Activated CD8-positive, alpha-beta T cell treated with anti-CD3 and anti-CD28 coated beads, Interleukin-2, amount 10 ng/mL, durations not matched to agents 7 days and 5 days (primary cell): ENCODE data around the gene RDX. TPM values are rescaled to one million over a fixed set of nuclear protein-coding genes. Genes with fewer than 3 reads are reported as not detected.

ENCODE experiments used
- ATAC-seq: fragments of 150-1000 bp; cut with Tn5 transposase; one replicate; pipeline ENCODE4 v1.10.0; 2021; ENCODE audit warnings: moderate library complexity
- CTCF ChIA-PET: fragments of 350-600 bp; sonication (Branson Sonifier 250); formaldehyde crosslinking; loops from one replicate; lab custom pipeline; 2021; ENCODE audit warnings: antibody characterized with exemption; lab: Charles Lee
- POLR2A ChIA-PET: fragments of 350-600 bp; sonication (Branson Sonifier 250); formaldehyde crosslinking; loops from one replicate; lab custom pipeline; 2021; ENCODE audit warnings: antibody characterized with exemption; lab: Charles Lee
- DNase-seq: peaks from one replicate; pipeline ENCODE4 v3.0.0-alpha.2; 2020
- H3K27ac Mint-ChIP-seq: one replicate; pipeline ENCODE4 v1.8.0; 2021; ENCODE audit warnings: mild to moderate bottlenecking, mixed read lengths
- H3K27me3 Mint-ChIP-seq: one replicate; pipeline ENCODE4 v1.8.0; 2021; ENCODE audit warnings: low read depth, mixed read lengths
- H3K36me3 Mint-ChIP-seq: one replicate; pipeline ENCODE4 v1.8.0; 2021; ENCODE audit warnings: low read depth, mixed read lengths
- H3K4me1 Mint-ChIP-seq: one replicate; pipeline ENCODE4 v1.8.0; 2021; ENCODE audit warnings: low read depth, mixed read lengths
- H3K4me3 Mint-ChIP-seq: one replicate; pipeline ENCODE4 v1.8.0; 2021; ENCODE audit warnings: mild to moderate bottlenecking, mixed read lengths
- H3K9me3 Mint-ChIP-seq: one replicate; pipeline ENCODE4 v1.8.0; 2022; ENCODE audit warnings: mixed read lengths; ENCODE audit not compliant: insufficient read depth
- total RNA-seq, 2 experiments: library from RNA; stranded (reverse); gene quantifications; one replicate each; pipeline ENCODE4 v1.2.3, GENCODE V29; 2021

The RDX gene
- total RNA-seq, 2 experiments from 2014 or later: 37.9 to 39.6 TPM

DNA sequence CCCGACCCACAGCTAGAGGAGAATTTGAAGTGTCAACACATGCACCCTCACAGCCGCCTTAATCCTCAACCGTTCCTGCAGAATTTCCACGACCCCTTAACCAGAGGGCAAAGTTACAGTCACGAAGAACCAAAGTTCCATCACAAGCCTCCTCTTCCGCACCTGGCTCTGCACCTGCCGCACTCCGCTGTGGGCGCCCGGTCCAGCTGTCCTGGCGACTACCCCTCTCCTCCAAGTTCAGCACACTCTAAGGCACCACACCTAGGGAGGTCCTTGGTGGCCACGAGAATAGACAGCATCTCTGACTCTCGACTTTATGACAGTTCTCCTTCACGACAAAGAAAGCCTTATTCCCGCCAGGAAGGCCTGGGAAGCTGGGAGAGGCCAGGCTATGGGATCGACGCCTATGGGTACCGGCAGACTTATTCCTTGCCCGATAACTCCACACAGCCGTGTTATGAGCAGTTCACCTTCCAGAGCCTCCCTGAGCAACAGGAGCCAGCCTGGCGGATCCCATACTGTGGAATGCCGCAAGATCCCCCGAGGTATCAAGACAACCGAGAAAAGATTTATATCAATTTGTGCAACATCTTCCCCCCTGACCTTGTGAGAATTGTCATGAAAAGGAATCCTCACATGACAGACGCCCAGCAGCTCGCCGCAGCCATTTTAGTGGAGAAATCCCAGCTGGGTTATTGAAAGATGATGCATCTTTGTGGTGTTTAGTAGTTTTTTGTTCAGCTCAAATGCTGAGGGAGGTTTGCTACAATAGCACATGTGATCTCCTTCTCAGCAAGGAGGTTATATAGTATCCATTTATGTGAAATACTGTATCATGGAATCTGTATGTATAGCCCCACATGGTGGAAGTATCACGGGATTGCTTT is 131.1 kb downstream of the RDX start:
- no peaks in the 10 kb centered on the region for H3K9me3 Mint-ChIP-seq
- H3K27me3 Mint-ChIP-seq: peaks cover 15% of the 10 kb centered on the region
- DNase-seq (no peak), ATAC-seq (no peak)
- ChIA-PET POLR2A (no interaction called here), CTCF (interaction anchor here (1.0 to 1.5 kb wide), 2 partner anchors 9 to 12 kb away, joined by 3 to 4 read pairs; no protein-coding TSS in a partner anchor)
- H3K27ac Mint-ChIP-seq: no peak overlapping the region
- H3K4me3 Mint-ChIP-seq: no peak overlapping the region
- H3K36me3 Mint-ChIP-seq: no peaks in the 10 kb centered on the region
- no peaks in the 10 kb centered on the region for H3K4me1 Mint-ChIP-seq

DNA sequence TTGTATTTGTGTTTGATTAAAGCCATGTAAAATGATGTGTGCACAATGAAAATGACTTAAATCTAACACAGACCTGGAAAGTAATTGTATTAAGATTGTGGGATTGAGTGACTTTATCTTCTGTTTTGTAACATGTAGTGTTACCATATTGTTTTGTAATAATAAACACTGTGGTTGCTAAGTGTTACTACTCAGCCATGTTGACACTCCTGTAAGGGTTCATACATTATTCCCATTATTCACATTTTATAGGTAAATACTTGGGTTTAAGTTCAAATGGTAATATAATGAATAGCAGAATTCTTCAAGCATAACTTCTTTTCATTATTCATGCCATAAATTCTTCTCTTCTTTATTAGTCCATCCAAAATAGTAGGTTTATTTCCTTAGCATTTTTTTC is 134.2 kb downstream of the RDX start:
- DNase-seq (no peak), ATAC-seq (no peak)
- Mint-ChIP-seq H3K9me3 (no peaks in the 10 kb centered on the region), H3K4me1 (no peaks in the 10 kb centered on the region), H3K27me3 (peaks cover 9% of the 10 kb centered on the region), H3K4me3 (no peak overlapping the region), H3K27ac (no peak overlapping the region), H3K36me3 (no peaks in the 10 kb centered on the region)
- POLR2A ChIA-PET: no interaction called here
- CTCF ChIA-PET: no interaction called here

DNA sequence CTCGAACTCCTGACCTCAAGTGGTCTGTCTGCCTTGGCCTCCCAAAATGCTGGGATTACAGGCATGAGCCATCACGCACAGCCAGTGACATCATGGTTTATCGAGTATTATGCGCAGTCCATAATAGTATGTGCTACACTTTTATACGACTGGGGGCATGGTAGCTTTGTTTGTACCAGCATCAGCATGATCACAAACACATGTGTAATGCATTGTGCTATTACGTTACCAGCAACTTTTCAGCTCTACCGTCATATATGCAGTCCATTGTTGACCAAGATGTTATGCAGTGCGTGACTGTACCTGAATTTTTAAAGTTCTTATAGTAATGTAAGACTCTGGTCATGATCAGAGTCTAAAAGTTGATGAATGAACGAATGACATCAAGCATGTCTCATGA is 135.4 kb downstream of the RDX start:
- Mint-ChIP-seq H3K4me3 (no peak overlapping the region), H3K27me3 (peaks cover 4% of the 10 kb centered on the region), H3K9me3 (no peaks in the 10 kb centered on the region), H3K36me3 (no peaks in the 10 kb centered on the region), H3K27ac (no peak overlapping the region), H3K4me1 (no peaks in the 10 kb centered on the region)
- ChIA-PET CTCF (interaction anchor here (1.3 kb wide), 1 partner anchor 12 kb away, joined by 3 read pairs; no protein-coding TSS in a partner anchor), POLR2A (no interaction called here)
- no peak for ATAC-seq
- DNase-seq: no peak

DNA sequence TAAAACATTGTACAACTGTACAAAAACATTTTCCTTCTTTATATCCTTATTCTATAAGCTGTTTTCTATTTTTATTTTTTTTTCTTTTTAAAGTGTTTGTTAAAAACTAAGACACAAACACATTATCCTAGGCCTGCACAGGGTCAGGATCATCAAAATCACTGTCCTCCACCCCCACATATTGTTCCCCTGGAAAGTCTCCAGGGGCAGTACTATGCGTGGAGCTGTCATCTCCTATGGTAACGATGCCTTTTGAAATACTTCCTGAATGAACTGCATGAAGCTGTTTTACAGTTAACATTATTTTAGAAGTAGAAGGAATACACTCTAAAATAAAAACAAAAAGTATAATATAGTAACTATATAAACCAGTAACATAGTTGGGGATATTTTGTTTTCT is 136.0 kb downstream of the RDX start:
- no peak overlapping the region for H3K27ac Mint-ChIP-seq
- no peaks in the 10 kb centered on the region for H3K9me3 Mint-ChIP-seq
- ATAC-seq (no peak), DNase-seq (no peak)
- no peak overlapping the region for H3K4me3 Mint-ChIP-seq
- POLR2A ChIA-PET: no interaction called here
- H3K4me1 Mint-ChIP-seq: no peaks in the 10 kb centered on the region
- H3K27me3 Mint-ChIP-seq: peaks cover 4% of the 10 kb centered on the region
- CTCF ChIA-PET: interaction anchor here (1.3 kb wide), 1 partner anchor 13 kb away, joined by 3 read pairs; no protein-coding TSS in a partner anchor
- H3K36me3 Mint-ChIP-seq: no peaks in the 10 kb centered on the region

DNA sequence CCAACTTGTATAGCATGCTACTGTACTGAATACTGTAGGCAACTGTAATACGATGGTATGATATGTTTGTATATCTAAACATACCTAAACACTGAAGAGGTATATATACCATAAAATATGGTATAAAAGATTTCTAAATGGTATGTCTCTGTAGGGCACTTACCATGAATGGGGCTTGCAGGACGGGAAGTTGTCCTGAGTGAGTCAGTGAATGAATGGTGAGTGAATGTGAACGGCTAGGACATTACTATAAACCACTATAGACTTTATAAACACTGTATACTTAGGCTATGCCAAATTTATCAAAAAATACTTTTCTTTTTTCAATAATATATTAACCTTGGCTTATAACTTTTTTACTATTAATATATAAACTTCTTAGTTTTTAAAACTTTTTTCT is 136.4 kb downstream of the RDX start:
- no peaks in the 10 kb centered on the region for H3K36me3 Mint-ChIP-seq
- peaks cover 4% of the 10 kb centered on the region for H3K27me3 Mint-ChIP-seq
- no peaks in the 10 kb centered on the region for H3K9me3 Mint-ChIP-seq
- no peak for DNase-seq
- ATAC-seq: no peak
- no peak overlapping the region for H3K4me3 Mint-ChIP-seq
- no peak overlapping the region for H3K27ac Mint-ChIP-seq
- ChIA-PET POLR2A (no interaction called here), CTCF (interaction anchor here (1.3 kb wide), 1 partner anchor 14 kb away, joined by 3 read pairs; no protein-coding TSS in a partner anchor)
- H3K4me1 Mint-ChIP-seq: no peaks in the 10 kb centered on the region

DNA sequence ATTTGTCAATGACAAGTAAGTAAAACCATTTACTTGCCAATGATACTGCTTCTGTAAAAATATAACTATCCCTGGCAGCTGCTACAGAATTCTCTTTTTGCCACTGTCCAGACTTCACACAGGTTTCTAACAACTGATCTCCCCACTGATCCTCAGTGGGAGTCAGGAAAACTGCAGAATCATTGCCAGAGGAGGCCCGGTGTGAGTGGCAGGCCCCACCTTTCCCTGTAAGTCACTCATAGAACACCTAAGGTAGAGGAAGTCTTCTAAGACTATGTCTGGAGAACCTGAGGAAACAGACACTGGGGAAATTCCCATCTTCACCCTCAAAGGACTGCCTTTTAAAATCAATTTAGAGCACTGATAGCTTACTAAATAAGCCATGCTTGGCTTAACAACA is 136.9 kb downstream of the RDX start:
- no peak overlapping the region for H3K4me3 Mint-ChIP-seq
- DNase-seq (no peak), ATAC-seq (no peak)
- H3K27me3 Mint-ChIP-seq: peaks cover 4% of the 10 kb centered on the region
- no peaks in the 10 kb centered on the region for H3K36me3 Mint-ChIP-seq
- CTCF ChIA-PET: no interaction called here
- POLR2A ChIA-PET: no interaction called here
- no peaks in the 10 kb centered on the region for H3K9me3 Mint-ChIP-seq
- H3K4me1 Mint-ChIP-seq: no peaks in the 10 kb centered on the region
- H3K27ac Mint-ChIP-seq: no peak overlapping the region

DNA sequence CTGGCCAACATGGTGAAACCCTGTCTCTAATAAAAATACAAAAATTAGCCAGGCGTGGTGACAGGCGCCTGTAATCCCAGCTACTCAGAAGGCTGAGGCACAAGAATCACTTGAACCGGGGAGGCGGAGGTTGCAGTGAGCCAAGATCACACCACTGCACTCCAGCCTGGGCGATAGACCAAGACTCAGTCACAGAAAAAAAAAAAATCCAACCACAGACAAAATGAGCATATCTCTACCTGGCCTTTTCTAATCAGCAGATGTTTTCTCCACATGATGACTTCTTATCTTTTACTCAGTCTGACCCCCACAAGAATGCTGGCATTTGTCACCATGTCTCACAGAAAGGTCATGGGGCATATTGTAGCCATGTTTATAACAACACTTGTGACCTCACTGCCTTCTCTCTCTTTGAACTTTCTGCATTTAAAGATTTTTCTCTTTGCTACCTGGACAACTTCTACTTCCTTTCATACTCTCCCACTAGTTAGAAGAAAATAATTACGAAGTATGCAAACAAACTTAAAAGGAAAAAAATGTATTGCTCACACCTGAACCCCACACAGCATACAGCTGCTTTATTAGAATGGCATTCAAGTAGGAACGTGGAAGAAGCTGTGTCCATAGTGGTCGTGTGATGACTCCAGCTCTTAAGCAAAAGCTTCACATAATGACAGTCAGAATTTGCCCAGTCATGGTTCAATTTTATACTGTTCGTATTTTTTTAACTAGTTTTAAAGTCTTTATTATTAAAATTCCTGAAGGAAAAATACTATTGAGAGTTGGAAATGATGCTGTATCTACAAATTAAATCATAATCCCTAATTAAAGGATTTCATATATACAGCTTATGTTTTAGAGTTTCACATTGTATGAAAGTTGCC is 137.9 kb downstream of the RDX start:
- peaks cover 4% of the 10 kb centered on the region for H3K27me3 Mint-ChIP-seq
- ChIA-PET CTCF (no interaction called here), POLR2A (no interaction called here)
- no peaks in the 10 kb centered on the region for H3K36me3 Mint-ChIP-seq
- DNase-seq (no peak), ATAC-seq (no peak)
- H3K9me3 Mint-ChIP-seq: no peaks in the 10 kb centered on the region
- H3K27ac Mint-ChIP-seq: no peak overlapping the region
- H3K4me3 Mint-ChIP-seq: no peak overlapping the region
- no peaks in the 10 kb centered on the region for H3K4me1 Mint-ChIP-seq

DNA sequence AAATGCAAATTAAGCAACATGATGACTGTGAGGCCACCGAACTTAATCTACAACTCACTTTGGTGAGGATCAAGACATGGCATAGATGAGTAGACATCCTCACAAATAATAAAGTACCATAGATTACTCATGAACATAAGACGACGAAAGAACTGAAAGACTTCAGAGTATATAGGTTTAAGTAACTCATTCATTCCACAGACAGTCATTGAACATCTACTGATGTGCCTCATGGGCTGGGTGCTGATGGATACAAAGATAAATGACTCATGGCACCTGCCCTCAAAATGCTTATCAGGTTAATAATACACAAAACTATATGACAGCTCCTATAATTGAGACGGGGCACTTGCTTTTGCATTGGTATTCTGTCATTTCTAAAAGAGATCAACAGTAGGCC is 139.9 kb downstream of the RDX start:
- H3K27me3 Mint-ChIP-seq: peaks cover 4% of the 10 kb centered on the region
- H3K4me1 Mint-ChIP-seq: no peaks in the 10 kb centered on the region
- H3K4me3 Mint-ChIP-seq: no peak overlapping the region
- CTCF ChIA-PET: no interaction called here
- ATAC-seq: no peak
- POLR2A ChIA-PET: no interaction called here
- DNase-seq: no peak
- H3K9me3 Mint-ChIP-seq: no peaks in the 10 kb centered on the region
- H3K36me3 Mint-ChIP-seq: no peaks in the 10 kb centered on the region
- no peak overlapping the region for H3K27ac Mint-ChIP-seq

DNA sequence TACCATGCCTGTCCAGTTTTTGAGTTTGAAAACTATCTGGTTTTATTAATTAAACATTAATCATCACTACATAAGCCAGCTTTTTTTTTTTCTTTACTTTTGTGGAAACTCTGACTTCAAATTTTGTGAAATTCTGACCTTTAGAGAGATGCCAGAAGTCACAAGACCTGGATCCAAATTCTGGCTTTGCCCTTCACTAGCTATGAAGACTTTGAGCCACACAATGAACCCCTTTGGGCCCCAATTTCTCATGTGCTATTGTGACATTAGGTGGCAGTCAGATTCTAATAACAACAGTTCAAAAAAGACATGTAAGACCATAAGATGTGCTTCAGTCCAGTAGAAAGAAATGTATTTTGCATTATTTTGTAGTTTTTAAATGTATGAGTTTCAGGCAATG is 142.9 kb downstream of the RDX start:
- Mint-ChIP-seq H3K4me3 (no peak overlapping the region), H3K27me3 (peaks cover 10% of the 10 kb centered on the region), H3K36me3 (no peaks in the 10 kb centered on the region), H3K4me1 (no peaks in the 10 kb centered on the region), H3K27ac (no peak overlapping the region), H3K9me3 (no peaks in the 10 kb centered on the region)
- no peak for ATAC-seq
- CTCF ChIA-PET: no interaction called here
- no peak for DNase-seq
- POLR2A ChIA-PET: no interaction called here

DNA sequence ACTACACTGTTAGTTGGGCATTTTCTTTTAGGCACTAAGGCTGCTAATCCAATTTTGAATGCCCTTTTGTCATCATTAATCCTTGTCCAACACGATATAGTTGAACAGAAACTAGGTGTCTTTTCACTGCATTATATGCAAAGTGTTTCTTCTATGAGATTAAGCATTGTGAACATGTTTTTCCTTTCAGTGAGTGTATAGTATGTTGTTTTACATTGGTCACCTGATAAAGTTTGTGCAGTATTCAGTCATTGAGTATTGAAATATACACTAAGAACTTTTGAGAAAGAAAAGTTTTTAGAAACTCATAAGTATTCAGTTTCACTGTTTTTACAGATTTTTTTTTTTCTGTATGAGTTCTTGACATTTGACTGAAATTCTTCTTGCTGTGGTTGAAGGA is 144.2 kb downstream of the RDX start:
- Mint-ChIP-seq H3K4me3 (no peak overlapping the region), H3K36me3 (no peaks in the 10 kb centered on the region), H3K4me1 (no peaks in the 10 kb centered on the region), H3K27ac (no peak overlapping the region), H3K9me3 (no peaks in the 10 kb centered on the region), H3K27me3 (peaks cover 12% of the 10 kb centered on the region)
- no peak for ATAC-seq
- POLR2A ChIA-PET: no interaction called here
- DNase-seq: no peak
- CTCF ChIA-PET: no interaction called here

DNA sequence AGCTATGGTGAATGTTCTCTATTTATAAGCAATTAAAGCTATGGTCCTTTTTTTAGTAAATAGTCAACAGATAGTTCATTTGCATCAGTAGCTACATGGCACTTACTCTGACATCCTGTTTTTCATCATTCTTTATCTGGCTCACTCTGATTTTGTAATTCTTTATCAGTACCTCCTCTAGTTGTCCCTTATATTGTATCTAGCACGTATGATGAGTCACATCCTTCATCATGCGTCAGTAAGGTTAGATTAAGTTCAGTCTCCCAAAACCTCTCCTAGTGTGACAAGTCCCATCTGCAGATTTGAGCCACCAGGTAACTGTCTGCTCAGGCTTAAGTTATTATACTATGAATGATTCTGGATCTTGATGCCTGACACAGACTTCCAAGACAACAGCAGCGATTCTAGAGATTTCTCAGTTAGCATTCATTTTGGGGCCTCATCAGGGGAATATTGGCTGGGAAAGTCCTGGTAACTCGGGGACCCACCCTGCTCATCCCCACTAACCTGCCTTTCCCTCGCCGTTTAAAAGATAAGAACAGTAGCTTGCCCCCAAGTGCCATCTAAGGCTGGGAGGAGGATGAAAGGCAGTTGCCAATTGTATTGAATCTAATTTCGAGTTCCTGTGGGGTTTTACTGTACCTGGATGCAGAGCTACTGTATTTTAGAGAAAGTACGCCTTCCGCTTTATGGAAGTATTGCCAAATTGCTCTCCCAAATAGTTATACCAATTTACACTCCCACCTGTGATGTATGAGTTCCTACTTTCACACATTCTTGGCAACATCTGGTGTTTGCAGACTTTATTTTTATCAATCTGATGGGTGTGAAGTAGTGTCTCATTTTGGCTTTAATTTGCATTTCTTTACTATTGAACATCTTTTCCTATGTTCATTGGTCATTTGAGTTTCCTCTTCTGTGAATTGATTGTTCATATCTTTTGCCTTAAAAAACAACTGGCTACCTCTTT is 147.4 kb downstream of the RDX start:
- no peak for ATAC-seq
- Mint-ChIP-seq H3K27ac (no peak overlapping the region), H3K4me1 (no peaks in the 10 kb centered on the region), H3K27me3 (peaks cover 12% of the 10 kb centered on the region), H3K9me3 (no peaks in the 10 kb centered on the region), H3K4me3 (no peak overlapping the region), H3K36me3 (no peaks in the 10 kb centered on the region)
- no peak for DNase-seq
- POLR2A ChIA-PET: no interaction called here
- CTCF ChIA-PET: no interaction called here
